Measurements from ENCODE around the gene TNFSF9. TPM values are rescaled to one million over a fixed set of nuclear protein-coding genes. Genes with fewer than 3 reads are reported as not detected.
"Not testable (repeated sequence)": the region's sequence is repeated elsewhere in the genome, so short reads cannot be mapped to it uniquely, and the experiment has no call there.

Gene TNFSF9
- total and polyA plus RNA-seq, 2 experiments from 2014 or later: 0.22 to 0.58 TPM

GRCh38 chr19:6539514-6539913 lies 8.7 kb downstream of the TNFSF9 start:
- Histone ChIP-seq H3K27ac (no peak overlapping the region), H4K20me1 (ENCODE audit: insufficient read depth) (no peaks in the 10 kb centered on the region), H3K79me2 (ENCODE audit: insufficient read depth) (no peaks in the 10 kb centered on the region), H2AFZ (no peak overlapping the region), H3F3A (ENCODE audit: insufficient read depth) (peaks cover 12% of the 10 kb centered on the region; the same call in 1 of the 2 replicates), H3K9me3 (ENCODE audit: low read depth) (no peaks in the 10 kb centered on the region), H3K4me2 (ENCODE audit: unreplicated experiment) (no peak overlapping the region), H3K4me3 (no peak overlapping the region), H3K9ac (no peak overlapping the region), H3K36me3 (ENCODE audit: low read depth) (no peaks in the 10 kb centered on the region), H3K27me3 (replicated peaks; ENCODE audit: insufficient read depth) (no peaks in the 10 kb centered on the region), H3K4me1 (ENCODE audit: insufficient read depth) (peaks cover 13% of the 10 kb centered on the region), H3K9me2 (ENCODE audit: insufficient read depth) (no peaks in the 10 kb centered on the region)
- WGBS, 2 experiments (ENCODE audit: low coverage in 1 of 2, low lambda C conversion rate in 2 of 2, missing lambda C conversion rate in 2 of 2): 85 to 92% methylated on average over 6 of the region's 6 CpGs
- TF ChIP-seq EZH2 (IDR thresholded peaks at IDR 0.05; ENCODE audit: insufficient read depth, poor library complexity, severe bottlenecking) (no peak), EZH2phosphoT487 (IDR thresholded peaks at IDR 0.05; ENCODE audit: insufficient read depth, low read depth) (no peak)
- in situ Hi-C loops (cut with MboI): no loop called here
- no peak for DNase-seq

DNA sequence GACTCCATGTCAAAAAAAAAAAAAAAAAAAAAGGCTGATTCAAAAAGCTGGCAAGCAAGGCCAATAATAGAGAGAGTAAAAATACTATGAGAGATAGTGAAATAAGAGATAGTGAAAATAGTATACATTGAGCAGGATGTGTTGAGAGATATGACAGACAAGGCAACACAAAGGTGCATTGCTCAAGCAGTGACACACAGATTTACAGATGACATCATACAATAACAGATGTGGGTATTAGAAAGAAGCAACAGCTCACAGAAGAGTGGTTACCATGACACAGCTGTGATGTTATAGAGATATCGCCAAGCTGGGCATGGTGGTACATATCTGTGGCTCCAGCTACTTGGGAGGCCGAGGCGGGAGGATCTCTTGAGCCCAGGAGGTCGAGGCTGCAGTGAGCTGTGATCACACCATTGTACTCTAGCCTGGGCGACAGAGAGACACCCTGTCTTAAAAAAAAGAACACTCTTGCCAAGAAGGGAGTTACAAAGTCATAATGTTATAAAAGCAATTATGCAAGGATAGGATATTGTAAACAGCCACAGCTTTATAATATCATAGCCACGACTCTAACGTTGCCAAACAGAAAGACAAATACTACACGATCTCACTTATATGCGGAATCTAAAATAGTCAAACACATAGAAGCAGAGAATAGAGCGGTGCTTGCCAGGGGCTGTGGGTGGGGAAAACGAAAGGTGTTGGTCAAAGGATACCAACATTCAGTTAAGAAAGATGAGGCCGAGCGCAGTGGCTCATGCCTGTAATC lies 10.3 kb downstream of the TNFSF9 start:
- TF ChIP-seq EZH2phosphoT487 (IDR thresholded peaks at IDR 0.05; ENCODE audit: insufficient read depth, low read depth) (no peak), EZH2 (IDR thresholded peaks at IDR 0.05; ENCODE audit: insufficient read depth, poor library complexity, severe bottlenecking) (no peak)
- 68 to 70% methylated on average over 13 of the region's 13 CpGs for WGBS, 2 experiments (ENCODE audit: low coverage in 1 of 2, low lambda C conversion rate in 2 of 2, missing lambda C conversion rate in 2 of 2)
- H3K4me3 ChIP-seq: no peak overlapping the region
- in situ Hi-C loops (cut with MboI): no loop called here
- H3K9ac ChIP-seq: no peak overlapping the region
- no peaks in the 10 kb centered on the region for H3K27me3 ChIP-seq (replicated peaks; ENCODE audit: insufficient read depth)
- H3F3A ChIP-seq (ENCODE audit: insufficient read depth): peaks cover 12% of the 10 kb centered on the region; the same call in 1 of the 2 replicates
- H3K4me1 ChIP-seq (ENCODE audit: insufficient read depth): peaks cover 13% of the 10 kb centered on the region
- no peaks in the 10 kb centered on the region for H3K79me2 ChIP-seq (ENCODE audit: insufficient read depth)
- H2AFZ ChIP-seq: no peak overlapping the region
- no peaks in the 10 kb centered on the region for H3K9me3 ChIP-seq (ENCODE audit: low read depth)
- H3K27ac ChIP-seq: no peak overlapping the region
- H4K20me1 ChIP-seq (ENCODE audit: insufficient read depth): no peaks in the 10 kb centered on the region
- peak; percentile 50 for DNase-seq
- no peak overlapping the region for H3K4me2 ChIP-seq (ENCODE audit: unreplicated experiment)
- no peaks in the 10 kb centered on the region for H3K9me2 ChIP-seq (ENCODE audit: insufficient read depth)
- H3K36me3 ChIP-seq (ENCODE audit: low read depth): no peaks in the 10 kb centered on the region

- Histone ChIP-seq H3K9me3 (ENCODE audit: low read depth) (no peaks in the 10 kb centered on the region), H3K4me3 (no peak overlapping the region), H3K36me3 (ENCODE audit: low read depth) (no peaks in the 10 kb centered on the region), H3F3A (ENCODE audit: insufficient read depth) (no peaks in the 10 kb centered on the region), H3K9ac (no peak overlapping the region), H3K27ac (no peak overlapping the region), H3K4me2 (ENCODE audit: unreplicated experiment) (no peak overlapping the region), H3K27me3 (replicated peaks; ENCODE audit: insufficient read depth) (0 out of 2 replicates have a peak, but pooled peaks cover 5% of the 10 kb centered on the region), H3K4me1 (ENCODE audit: insufficient read depth) (no peaks in the 10 kb centered on the region), H3K79me2 (ENCODE audit: insufficient read depth) (no peaks in the 10 kb centered on the region), H4K20me1 (ENCODE audit: insufficient read depth) (no peaks in the 10 kb centered on the region), H2AFZ (no peak overlapping the region), H3K9me2 (ENCODE audit: insufficient read depth) (no peaks in the 10 kb centered on the region)
- DNase-seq: no peak
- in situ Hi-C loops (cut with MboI): no loop called here
- 57 to 59% methylated on average over 11 of the region's 11 CpGs for WGBS, 2 experiments (ENCODE audit: low coverage in 1 of 2, low lambda C conversion rate in 2 of 2, missing lambda C conversion rate in 2 of 2)
- TF ChIP-seq EZH2phosphoT487 (IDR thresholded peaks at IDR 0.05; ENCODE audit: insufficient read depth, low read depth): no peak
- no peak for TF ChIP-seq EZH2 (IDR thresholded peaks at IDR 0.05; ENCODE audit: insufficient read depth, poor library complexity, severe bottlenecking)
Observed at GRCh38 chr19:6543866-6544347, 13.1 kb downstream of the TNFSF9 start.

DNA sequence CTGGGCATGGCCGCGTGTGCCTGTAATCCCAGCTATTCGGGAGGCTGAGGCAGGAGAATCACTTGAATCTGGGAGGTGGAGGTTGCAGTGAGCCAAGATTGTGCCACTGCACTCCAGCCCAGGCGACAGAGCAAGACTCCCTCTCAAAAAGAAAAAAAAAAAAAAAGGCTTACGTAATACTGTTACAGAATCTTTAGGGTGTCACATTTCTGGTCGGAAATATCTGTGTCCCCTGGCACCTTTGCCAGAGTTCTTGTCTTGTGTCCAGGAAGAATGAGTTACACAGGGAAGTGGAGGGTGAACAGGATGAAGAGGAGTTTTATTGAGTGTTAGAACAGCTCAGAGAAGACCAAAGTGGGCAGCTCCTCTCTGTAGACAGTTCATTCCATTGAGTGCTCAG lies 19.9 kb downstream of the TNFSF9 start:
- H3K27me3 ChIP-seq (replicated peaks; ENCODE audit: insufficient read depth); H3K9me2 ChIP-seq (ENCODE audit: insufficient read depth); H3K9ac ChIP-seq; H3K4me3 ChIP-seq; H3K27ac ChIP-seq; H3K79me2 ChIP-seq (ENCODE audit: insufficient read depth); in situ Hi-C loops (cut with MboI); H3K9me3 ChIP-seq (ENCODE audit: low read depth); H3K4me2 ChIP-seq (ENCODE audit: unreplicated experiment); H4K20me1 ChIP-seq (ENCODE audit: insufficient read depth); H3K36me3 ChIP-seq (ENCODE audit: low read depth); H3F3A ChIP-seq (ENCODE audit: insufficient read depth); H2AFZ ChIP-seq; H3K4me1 ChIP-seq (ENCODE audit: insufficient read depth): not testable (repeated sequence)
- DNase-seq: peak; percentile 31
- WGBS, 2 experiments (ENCODE audit: low coverage in 1 of 2, low lambda C conversion rate in 2 of 2, missing lambda C conversion rate in 2 of 2): 67 to 79% methylated on average over 6 of the region's 6 CpGs

Measured in GM23248 (cell line).